Measurements from ENCODE around the gene MYH15. TPM values are rescaled to one million over a fixed set of nuclear protein-coding genes. Genes with fewer than 3 reads are reported as not detected.

Gene MYH15
- total RNA-seq, 4 donors from 2014 or later = not detected

DNA sequence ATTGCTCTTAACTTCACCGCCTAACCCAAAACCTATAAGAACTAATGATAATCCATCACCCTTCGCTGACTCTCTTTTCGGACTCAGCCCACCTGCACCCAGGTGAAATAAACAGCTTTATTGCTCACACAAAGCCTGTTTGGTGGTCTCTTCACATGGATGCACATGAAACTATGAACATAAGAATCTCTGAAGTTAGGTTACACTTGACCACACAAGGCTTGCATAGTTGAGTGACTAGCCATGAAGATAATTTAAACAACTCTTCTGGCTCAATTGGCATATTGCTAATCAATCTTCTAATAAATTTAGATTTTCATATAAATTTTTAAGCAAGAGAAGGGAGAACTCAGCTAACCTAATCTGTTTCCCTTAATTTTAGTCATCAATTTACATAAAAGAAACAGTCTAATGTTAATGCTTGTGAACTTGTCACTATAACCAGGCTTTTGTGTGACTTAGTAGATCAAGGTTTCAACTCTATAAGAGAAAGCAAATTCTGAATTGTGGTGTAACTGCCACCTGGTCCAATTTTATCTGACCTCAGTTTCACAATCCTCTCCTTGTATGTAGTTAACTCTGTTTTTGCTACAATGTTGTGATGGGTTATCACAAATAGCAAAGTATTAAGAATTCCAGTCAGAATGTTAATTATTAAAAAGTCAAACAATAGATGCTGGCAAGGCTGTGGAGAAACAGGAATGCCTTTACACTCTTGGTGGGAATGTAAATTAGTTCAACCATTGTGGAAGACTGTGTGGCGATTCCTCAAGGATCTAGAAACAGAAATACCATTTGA is 132.0 kb downstream of the MYH15 start:
- DNase-seq (ENCODE audit: low spot score) = no peak
- TF ChIP-seq, protein P1, sequence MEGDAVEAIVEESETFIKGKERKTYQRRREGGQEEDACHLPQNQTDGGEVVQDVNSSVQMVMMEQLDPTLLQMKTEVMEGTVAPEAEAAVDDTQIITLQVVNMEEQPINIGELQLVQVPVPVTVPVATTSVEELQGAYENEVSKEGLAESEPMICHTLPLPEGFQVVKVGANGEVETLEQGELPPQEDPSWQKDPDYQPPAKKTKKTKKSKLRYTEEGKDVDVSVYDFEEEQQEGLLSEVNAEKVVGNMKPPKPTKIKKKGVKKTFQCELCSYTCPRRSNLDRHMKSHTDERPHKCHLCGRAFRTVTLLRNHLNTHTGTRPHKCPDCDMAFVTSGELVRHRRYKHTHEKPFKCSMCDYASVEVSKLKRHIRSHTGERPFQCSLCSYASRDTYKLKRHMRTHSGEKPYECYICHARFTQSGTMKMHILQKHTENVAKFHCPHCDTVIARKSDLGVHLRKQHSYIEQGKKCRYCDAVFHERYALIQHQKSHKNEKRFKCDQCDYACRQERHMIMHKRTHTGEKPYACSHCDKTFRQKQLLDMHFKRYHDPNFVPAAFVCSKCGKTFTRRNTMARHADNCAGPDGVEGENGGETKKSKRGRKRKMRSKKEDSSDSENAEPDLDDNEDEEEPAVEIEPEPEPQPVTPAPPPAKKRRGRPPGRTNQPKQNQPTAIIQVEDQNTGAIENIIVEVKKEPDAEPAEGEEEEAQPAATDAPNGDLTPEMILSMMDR (IDR thresholded peaks at IDR 0.05) = no peak
- no peak for ATAC-seq (ENCODE audit: low FRiP score)

DNA sequence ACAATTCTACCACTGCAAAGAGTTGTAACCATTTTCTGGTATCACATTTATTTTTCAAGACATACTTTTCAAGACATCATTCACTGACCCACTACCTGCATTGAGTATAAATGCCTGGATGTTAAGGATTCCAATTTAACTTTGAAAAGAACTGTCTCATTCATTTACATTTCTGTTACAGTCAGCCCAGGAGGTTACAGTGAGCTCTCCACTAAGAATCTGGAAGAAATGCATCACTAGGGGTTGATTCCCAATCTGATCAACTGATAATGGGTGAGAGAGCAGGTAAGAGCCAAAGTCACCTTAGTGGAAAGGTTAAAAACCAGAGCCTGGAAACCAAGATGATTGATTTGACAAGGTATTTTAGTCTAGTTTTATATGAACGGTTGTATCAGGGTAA is 133.0 kb downstream of the MYH15 start:
- no peak for DNase-seq (ENCODE audit: low spot score)
- ATAC-seq (ENCODE audit: low FRiP score) = no peak
- TF ChIP-seq, protein P1 (IDR thresholded peaks at IDR 0.05) = no peak

DNA sequence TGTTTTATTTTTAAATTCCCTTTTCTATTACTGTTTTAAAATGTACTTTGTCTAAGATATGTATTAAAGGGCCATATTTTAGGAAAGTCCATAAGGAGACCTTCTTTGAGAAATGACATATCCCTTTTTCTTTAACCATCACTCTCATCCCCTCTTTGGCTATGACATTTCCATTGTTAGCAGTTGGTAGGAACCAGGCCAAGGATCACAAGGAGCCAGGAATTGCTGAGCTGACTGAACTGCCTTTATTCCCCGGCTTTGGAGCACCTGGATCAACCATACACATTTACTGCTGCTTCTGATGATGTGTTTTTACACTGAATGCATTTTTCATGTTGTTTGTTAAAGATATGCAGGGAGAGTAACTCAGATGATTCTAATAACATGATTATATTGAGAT is 134.4 kb downstream of the MYH15 start:
- TF ChIP-seq, protein P1 (IDR thresholded peaks at IDR 0.05) = no peak
- no peak for DNase-seq (ENCODE audit: low spot score)
- no peak for ATAC-seq (ENCODE audit: low FRiP score)

DNA sequence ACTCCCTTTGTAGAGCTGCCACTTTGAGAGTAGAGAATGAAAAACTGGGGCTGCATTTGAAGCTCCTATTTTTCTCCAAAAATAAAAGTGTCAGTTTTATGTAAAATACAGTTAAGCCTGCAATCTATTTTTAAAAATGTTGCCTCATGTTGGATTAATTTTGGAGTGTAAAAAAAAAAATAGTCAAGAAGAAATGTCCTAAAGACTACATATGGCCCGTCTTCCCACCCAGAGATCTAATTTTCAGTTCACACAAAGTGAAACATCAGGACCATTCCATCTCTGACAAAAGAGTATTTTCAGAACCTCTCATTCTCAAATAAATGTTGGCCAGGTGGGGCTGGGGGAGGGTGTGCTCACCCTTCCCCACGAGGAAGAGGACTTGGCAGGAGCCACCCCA is 151.4 kb downstream of the MYH15 start:
- no peak for ATAC-seq (ENCODE audit: low FRiP score)
- no peak for DNase-seq (ENCODE audit: low spot score)
- TF ChIP-seq, protein P1 (IDR thresholded peaks at IDR 0.05) = no peak

GRCh38 chr3:108357042-108357441 is 153.4 kb downstream of the MYH15 start:
- TF ChIP-seq, protein P1 (IDR thresholded peaks at IDR 0.05) = no peak
- ATAC-seq (ENCODE audit: low FRiP score) (no peak), DNase-seq (ENCODE audit: low spot score) (no peak)

GRCh38 chr3:108354562-108354961 is 155.8 kb downstream of the MYH15 start:
- ATAC-seq (ENCODE audit: low FRiP score) (no peak), DNase-seq (ENCODE audit: low spot score) (no peak)
- TF ChIP-seq, protein P1 (IDR thresholded peaks at IDR 0.05) = no peak

DNA sequence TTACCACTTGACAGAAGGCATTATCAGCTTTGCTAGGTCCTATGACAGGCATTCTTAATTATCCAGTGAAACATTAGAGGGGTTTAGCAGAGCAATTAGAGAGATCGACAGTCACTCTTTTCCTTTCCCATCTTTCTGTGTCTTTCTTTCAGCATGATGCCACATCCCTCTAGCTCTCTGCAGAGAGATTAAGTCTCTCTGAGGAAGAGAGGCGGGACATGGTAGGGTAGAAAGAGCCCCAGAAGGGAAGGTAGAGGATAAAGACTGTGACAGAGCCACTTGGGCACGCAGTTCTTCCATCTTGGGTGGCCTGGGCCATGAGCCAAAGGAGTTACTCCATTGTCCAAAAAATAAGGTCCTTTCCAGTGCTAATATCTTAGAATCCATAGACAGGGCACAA is 158.2 kb downstream of the MYH15 start:
- TF ChIP-seq, protein P1 (IDR thresholded peaks at IDR 0.05) = no peak
- ATAC-seq (ENCODE audit: low FRiP score) (no peak), DNase-seq (ENCODE audit: low spot score) (no peak)
